ENCODE measurements around the gene IL36G.

DNA sequence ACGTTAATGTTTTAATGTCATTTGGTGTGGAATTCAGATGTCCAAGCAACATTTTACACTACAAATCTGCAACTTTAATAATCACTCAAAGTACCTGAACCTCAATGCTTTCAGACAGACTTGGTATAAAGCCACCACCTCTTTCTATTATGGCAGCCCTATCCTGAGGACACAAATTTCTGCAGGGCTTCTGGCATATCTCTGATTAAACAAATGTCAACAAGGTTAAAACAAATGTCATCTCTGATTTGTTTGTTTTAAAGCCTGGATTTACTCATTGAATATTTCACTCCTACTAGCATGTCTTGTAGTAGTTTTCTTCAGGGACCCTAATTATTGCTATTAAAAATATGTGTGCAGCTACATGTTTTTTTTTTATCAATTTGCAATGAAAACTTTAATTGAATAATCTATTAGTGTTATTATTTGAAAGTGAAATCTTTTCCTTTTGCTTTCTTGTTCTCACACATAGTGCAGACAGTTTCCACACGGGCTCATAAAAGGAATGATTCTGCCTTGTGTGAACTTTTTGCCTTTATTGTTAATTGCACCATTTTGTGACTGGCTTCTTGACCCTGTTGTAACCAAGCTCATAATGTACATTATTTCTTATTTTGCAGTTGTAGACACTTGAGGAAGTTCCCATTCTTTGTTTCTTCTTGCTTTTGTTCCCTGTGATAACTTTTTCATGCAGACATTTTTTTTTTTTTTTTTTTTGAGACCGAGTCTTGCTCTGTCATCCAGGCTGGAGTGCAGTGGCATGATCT lies 36.8 kb upstream of the IL36G start:
- TF ChIP-seq, protein P1, sequence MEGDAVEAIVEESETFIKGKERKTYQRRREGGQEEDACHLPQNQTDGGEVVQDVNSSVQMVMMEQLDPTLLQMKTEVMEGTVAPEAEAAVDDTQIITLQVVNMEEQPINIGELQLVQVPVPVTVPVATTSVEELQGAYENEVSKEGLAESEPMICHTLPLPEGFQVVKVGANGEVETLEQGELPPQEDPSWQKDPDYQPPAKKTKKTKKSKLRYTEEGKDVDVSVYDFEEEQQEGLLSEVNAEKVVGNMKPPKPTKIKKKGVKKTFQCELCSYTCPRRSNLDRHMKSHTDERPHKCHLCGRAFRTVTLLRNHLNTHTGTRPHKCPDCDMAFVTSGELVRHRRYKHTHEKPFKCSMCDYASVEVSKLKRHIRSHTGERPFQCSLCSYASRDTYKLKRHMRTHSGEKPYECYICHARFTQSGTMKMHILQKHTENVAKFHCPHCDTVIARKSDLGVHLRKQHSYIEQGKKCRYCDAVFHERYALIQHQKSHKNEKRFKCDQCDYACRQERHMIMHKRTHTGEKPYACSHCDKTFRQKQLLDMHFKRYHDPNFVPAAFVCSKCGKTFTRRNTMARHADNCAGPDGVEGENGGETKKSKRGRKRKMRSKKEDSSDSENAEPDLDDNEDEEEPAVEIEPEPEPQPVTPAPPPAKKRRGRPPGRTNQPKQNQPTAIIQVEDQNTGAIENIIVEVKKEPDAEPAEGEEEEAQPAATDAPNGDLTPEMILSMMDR (IDR thresholded peaks at IDR 0.05): no peak
- TF ChIP-seq POLR2A (IDR thresholded peaks at IDR 0.05): no peak
